ENCODE results near the gene GPR33.

DNA sequence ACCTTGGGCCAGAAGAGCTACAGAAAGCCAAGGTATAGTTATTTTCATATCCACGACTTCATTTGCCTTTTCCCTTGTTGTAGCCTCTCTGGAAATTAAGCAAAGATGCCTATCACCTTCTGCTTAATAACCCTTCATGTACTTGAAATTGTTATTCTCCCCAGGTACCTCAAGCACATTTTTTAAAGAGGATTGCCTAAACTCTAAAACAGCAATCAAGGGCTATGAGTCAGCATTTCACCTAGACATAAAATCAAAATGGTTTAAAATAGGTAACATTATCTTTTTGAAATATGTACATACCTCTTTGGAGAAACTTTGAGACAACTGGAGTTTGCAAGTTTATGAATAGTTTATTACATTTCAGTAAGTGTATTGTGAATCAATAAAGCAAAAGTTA is 42.1 kb downstream of the GPR33 start:
- no peak for TF ChIP-seq CTCF (conservative IDR thresholded peaks at IDR 0.05 in 1 of 2, IDR thresholded peaks at IDR 0.05 in 1 of 2; ENCODE audit: extremely low read depth in 1 of 2, insufficient read depth in 1 of 2, low read depth in 1 of 2, low read length in 2 of 2)
- TF ChIP-seq EZH2 (IDR thresholded peaks at IDR 0.05; ENCODE audit: borderline replicate concordance, low read length) = no peak
